H1 (cell line): ENCODE results near the gene RAB35.

Experiments used
- CHD2 ChIP-seq: IDR thresholded peaks from 2 replicates; pipeline ENCODE4 v1.6.1; 2012; ENCODE audit warnings: low read length, improper control_type of control experiment
- EGR1 ChIP-seq: IDR thresholded peaks from 2 replicates; pipeline ENCODE4 v1.6.1; 2011; ENCODE audit warnings: low read depth, low read length, borderline replicate concordance
- POLR2AphosphoS5 ChIP-seq: IDR thresholded peaks from 2 replicates; pipeline ENCODE4 v1.6.1; 2011; ENCODE audit warnings: low read depth, low read length
- RAD21 ChIP-seq, 2 experiments: IDR thresholded peaks in 1 of 2; conservative IDR thresholded peaks in 1 of 2; 2 replicates each; pipeline ENCODE4 v1.6.1; 2011; ENCODE audit warnings: low read depth in 2 of 2, low read length in 2 of 2, improper control_type of control experiment in 1 of 2, inconsistent platforms in 1 of 2, mild to moderate bottlenecking in 1 of 2, moderate library complexity in 1 of 2
- SIN3A ChIP-seq, 2 experiments: IDR thresholded peaks in 1 of 2; conservative IDR thresholded peaks in 1 of 2; 2 replicates each; pipeline ENCODE4 v1.6.1; 2011 to 2012; ENCODE audit warnings: low read length in 2 of 2, improper control_type of control experiment in 1 of 2, low read depth in 1 of 2, mild to moderate bottlenecking in 1 of 2
- TF ChIP-seq, protein P1 (sequence below): IDR thresholded peaks from 2 replicates; pipeline ENCODE4 v1.6.1; 2012; ENCODE audit warnings: inconsistent platforms
- TF ChIP-seq, protein P2 (sequence below), 3 experiments: IDR thresholded peaks; 1 replicate in 2 of 3; 2 replicates in 1 of 3; pipeline versions ENCODE4 v1.5.1 to v1.6.1; 2011; ENCODE audit warnings: low read length in 3 of 3, mild to moderate bottlenecking in 3 of 3, inconsistent platforms in 2 of 3, low read depth in 1 of 3, moderate library complexity in 1 of 3; ENCODE audit not compliant: insufficient read depth in 1 of 3; ENCODE audit errors: control extremely low read depth in 1 of 3

DNA sequence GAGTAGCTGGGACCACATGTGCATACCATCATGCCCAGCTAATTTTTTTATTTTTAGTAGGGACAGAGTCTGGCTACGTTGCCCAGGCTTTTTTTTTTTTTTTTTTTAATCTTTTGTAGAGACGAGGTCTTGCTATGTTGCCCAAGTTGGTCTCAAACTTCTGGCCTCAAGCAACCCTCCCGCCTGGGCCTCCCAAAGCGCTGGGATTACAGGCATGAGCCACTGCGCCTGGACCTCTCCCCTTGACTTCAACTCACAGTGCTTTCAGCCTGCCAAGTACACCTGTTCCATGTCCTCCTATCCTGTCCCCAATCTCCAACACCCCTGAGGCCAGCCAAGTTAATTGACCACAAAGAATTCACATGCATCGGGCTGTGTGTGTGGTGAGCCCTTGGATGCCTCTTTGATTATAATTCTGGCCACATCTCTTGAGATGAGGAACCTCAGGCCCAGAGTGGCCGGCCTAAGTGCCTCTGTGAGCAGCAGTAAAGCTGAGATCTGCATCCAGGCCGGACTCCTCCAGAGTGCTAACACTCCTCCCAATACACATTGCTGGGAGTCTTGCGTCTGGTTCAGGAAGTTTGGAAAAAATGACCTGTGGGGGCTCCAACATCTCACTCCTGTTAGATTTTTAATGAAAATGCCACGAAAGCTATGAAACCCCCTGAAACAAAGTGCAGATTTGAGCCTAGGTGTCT is 6.8 kb downstream of the RAB35 start:
- TF ChIP-seq RAD21 (IDR thresholded peaks at IDR 0.05 in 1 of 2, conservative IDR thresholded peaks at IDR 0.05 in 1 of 2; ENCODE audit: low read depth in 2 of 2, low read length in 2 of 2) (no peak), POLR2AphosphoS5 (no peak), CHD2 (no peak), EGR1 (no peak), SIN3A (conservative IDR thresholded peaks at IDR 0.05 in 1 of 2, IDR thresholded peaks at IDR 0.05 in 1 of 2; ENCODE audit: low read depth in 1 of 2, low read length in 2 of 2) (no peak)
- TF ChIP-seq, protein P1, sequence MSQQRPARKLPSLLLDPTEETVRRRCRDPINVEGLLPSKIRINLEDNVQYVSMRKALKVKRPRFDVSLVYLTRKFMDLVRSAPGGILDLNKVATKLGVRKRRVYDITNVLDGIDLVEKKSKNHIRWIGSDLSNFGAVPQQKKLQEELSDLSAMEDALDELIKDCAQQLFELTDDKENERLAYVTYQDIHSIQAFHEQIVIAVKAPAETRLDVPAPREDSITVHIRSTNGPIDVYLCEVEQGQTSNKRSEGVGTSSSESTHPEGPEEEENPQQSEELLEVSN: no peak
- TF ChIP-seq, protein P2, sequence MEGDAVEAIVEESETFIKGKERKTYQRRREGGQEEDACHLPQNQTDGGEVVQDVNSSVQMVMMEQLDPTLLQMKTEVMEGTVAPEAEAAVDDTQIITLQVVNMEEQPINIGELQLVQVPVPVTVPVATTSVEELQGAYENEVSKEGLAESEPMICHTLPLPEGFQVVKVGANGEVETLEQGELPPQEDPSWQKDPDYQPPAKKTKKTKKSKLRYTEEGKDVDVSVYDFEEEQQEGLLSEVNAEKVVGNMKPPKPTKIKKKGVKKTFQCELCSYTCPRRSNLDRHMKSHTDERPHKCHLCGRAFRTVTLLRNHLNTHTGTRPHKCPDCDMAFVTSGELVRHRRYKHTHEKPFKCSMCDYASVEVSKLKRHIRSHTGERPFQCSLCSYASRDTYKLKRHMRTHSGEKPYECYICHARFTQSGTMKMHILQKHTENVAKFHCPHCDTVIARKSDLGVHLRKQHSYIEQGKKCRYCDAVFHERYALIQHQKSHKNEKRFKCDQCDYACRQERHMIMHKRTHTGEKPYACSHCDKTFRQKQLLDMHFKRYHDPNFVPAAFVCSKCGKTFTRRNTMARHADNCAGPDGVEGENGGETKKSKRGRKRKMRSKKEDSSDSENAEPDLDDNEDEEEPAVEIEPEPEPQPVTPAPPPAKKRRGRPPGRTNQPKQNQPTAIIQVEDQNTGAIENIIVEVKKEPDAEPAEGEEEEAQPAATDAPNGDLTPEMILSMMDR (IDR thresholded peaks at IDR 0.05; ENCODE audit: control extremely low read depth in 1 of 3, insufficient read depth in 1 of 3, low read depth in 1 of 3, low read length in 3 of 3): no peak
